GDM1 (cell line): ENCODE data around the gene NACC1.
A peak's percentile ranks its signal among the peaks of the same experiment; 100 is the strongest.

Source experiments
- DNase-seq: peaks from one replicate; lab custom pipeline; 2025; lab: John Stamatoyannopoulos, UW

NACC1 gene

DNA sequence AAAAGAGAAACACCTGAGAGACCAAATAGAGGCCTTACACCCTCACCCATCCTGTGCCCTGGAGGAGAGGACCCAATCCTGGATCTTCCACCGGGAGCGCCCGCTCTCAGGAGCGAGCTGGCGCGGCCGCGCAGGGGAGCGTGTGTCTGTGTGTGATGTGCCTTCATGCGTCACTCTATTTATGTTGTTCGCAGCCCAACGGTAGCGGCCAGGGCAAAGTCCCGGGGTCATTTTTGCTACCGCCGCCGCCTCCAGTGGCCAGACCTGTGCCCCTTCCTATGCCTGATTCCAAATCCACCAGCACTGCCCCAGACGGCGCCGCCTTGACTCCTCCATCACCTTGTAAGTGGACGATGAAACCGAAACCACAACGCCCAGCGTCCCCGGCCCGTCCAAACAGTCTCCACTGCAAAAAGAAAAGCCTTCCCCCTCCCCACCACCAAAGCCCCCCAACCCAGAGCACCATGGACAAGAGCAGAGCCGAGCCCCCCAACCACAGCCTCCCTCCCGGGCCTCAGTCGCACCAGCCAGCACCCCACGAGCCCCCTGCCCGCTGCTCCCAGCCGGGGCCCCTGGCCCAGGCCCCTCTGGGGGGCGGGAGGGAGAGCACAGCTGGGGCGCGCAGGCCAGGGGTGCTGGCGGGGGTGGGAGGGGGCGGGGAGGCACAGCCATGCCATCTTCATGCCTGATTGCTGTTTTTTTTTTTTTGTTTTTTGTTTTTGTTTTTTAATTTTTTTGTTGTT is 30.1 kb upstream of the NACC1 start:
- DNase-seq = no peak

- DNase-seq = no peak
These were observed 28.8 kb upstream of the NACC1 start for GRCh38 chr19:13089139-13089856.

DNA sequence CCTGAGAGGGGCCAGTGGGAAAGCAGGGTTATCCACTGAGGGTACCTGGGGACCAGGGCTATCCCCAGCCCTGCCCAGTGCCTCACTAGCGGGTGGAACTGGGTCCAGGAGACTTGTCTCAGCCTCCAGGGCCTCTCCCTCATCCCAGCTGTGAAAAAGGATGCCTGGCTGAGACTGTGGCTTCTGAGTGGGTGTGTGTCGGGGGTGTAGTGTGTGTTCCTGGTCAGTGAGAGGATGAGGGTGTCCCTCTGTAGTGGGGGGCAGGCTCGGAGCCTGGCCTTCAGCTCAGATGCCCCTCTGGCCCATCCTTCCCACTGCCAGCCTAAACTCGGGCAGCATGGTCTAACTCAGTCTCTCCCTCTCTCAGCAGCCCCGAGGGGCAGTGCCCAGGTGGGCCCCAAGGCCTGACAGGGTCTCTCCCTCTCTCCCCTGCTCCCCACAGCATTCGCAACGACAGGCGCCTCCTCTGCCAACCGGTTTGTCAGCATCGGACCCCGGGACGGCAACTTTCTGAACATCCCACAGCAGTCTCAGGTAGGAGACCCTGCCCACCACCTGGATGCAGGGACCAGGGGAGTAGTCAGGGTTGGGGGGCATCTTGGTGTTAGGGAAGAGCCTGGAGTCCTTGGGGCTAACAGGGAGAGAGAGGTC is 28.1 kb upstream of the NACC1 start:
- DNase-seq = no peak

DNA sequence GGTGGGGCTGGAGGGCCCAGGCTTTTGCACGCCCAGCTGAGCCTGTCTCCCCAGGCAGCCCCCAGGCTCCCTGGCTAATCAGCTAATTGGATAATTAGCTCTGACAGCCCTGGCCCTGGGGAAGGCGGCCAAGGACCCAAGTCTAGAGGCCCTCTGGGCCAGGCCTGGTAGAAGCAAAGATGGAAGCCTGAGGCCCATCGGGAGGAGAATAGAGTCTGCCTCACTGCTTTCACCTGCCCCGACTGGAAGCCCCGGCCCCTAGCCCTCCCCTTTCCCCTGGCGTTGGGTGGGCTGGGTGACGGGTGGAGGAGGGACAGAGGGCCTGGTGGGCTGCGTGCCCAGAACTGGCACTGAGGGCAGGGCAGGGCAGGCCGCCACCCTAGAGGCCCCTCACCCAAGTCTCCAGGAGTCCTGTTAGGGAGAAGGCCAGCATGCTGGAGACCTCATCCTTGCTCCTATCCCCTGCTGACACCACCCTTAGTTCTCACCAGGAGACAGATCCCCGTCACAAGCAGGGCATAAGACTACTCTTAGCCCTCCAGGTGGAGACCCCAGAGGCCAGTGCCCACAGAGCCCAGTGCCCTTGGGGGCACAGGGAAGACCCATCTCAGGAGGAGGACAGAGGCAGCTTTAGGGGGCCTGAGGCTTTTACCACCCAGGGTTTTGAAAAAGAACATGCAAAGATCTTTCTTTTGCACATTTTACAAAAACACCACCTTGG is 27.4 kb upstream of the NACC1 start:
- no peak for DNase-seq

DNA sequence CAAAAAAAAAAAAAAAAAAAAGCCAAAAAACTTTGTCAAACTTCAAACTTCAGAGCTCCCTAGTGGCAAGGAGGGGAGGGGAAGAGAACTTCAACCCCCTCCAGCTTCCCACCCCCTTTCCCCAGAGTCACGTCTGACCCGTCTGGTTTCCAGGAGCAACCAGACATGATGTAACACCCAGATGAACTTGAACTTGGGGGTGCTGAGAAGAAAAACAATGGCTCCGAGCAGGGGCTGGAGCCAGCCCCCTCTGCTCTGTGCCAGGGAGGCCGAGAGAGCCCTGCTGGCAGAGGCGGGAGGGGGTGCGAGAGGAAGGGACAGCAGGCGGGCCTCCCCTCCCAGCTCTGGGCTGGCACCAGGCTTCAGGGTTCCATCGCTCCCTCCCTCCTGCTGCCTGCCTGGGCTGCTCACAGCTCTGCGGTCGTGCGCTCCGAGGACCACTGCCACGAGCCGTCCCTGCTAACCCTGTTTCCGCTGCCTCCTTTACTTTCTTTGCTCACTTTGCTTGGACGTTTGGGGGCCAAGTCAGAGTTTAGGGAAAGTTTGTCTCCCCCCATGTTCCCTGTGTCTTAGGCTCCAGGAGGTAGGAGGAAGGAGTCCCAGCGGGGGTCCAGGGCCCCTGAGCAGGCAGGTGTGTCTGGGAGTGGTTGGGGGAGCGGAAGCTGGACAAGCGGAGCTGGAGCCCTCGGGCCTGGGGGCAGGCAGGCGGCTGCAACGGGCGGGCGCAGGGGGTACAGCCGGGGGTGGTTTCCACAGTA is 26.5 kb upstream of the NACC1 start:
- DNase-seq = no peak

GRCh38 chr19:13092158-13092543 is 25.9 kb upstream of the NACC1 start:
- DNase-seq = no peak

DNA sequence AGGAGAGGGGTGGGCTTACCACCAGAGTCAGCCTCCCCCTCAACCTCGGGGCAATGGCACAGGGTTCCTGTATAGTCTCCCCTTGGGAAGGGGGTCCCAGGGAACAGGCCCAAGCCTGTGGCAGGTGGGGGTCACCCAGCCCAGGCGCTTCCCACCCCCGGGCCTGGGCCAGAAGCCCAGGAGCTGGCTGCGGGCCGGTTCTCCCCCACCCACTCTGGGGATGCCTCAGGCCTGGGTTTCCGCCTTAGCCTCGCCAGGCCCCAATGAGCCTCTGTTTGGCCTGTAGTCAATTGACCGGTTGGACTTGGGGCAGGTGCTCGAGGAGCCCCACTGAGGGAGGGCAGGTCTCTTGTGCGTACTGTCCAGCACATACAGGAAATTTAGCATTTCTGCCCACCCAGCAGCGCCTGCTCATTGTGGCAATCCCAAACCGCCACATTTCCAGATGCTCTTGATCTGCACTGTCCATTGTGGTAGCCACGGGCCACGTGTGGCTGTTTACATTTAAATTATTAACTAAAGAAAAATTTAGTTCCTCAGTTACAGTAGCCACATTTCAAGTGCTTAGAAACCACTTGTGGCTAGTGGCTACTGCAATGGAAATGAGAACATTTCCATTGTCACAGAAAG is 25.3 kb upstream of the NACC1 start:
- no peak for DNase-seq

DNA sequence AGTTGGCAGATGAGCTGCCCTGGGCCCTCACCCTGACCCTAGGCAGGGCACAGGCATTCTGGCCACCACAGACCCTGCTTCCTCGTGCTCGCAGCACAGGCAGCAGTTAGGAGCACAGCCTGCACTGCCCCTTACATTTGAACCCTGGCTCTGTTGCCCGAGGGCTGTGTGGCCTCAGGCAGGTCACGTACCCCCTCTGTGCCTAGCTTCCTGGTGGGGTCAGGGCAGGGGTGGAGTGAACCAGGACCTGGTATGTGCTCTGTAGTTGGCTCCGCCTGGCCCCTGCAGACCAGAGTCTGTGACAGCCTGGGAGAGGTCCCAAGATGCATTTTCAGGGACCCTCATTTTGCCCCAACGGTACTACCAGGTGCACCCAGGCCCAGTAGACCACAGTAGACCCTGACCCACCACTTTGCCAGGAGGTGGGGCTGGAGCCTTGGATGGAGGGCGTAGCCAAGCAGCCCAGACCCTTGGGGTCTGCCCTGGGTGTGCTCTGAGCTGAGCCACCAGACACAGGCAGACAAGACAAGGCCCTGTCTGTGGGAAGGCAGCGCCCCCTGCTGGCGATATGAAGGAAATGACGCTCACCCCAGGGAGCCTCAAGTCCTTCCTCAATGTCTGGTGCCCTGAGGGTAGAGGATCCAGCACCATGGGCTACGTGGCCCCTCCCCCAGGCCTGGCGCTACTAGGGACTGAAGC is 24.5 kb upstream of the NACC1 start:
- peak; percentile 83 for DNase-seq

GRCh38 chr19:13094106-13094504 is 24.0 kb upstream of the NACC1 start:
- no peak for DNase-seq

- DNase-seq = no peak
These were observed 23.2 kb upstream of the NACC1 start for GRCh38 chr19:13094771-13095392.

- DNase-seq = peak; percentile 40
These were observed 22.7 kb upstream of the NACC1 start for GRCh38 chr19:13095393-13095784.

GRCh38 chr19:13095934-13096927 is 21.8 kb upstream of the NACC1 start:
- peak; percentile 61 for DNase-seq

- DNase-seq = no peak
These were observed 21.0 kb upstream of the NACC1 start for GRCh38 chr19:13097033-13097462.

DNA sequence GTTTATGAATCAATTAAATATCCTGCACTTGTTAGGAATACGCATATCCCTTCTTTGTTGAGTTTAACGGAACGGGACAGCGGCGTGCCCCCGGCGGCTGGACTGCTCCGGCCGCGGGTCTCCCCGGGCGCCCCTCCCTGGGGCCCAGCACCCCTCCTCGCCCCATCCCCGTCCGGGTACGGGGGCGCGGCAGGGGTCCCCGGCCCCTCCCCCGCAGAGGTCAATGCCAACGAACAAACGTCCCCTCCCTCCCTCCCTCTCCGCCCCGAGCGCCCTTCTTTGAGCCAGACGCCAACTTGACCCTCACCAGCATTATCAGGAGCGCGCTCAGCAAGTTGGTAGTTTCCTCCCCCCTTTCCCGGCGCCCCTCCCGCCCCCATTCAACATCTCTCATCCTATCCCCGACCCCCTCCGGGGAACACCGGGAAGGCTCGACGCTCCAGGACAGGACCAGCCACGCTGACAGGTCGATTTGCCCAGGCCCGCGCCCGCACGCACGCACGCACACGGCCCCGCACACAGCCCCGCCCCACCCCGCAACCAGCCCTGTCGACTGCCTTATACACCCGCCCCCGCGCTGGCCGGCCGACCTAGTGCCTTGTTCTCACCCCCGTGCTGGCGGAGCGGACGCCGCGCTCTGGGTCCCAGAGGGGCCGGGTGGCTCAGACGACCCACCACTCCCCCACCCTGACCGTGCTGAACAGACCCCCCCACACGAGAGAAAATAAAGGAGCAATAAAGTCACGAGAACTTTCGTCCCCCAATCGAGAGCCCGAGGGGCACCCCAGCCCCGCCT is 20.4 kb upstream of the NACC1 start:
- peak; percentile 73 for DNase-seq

DNA sequence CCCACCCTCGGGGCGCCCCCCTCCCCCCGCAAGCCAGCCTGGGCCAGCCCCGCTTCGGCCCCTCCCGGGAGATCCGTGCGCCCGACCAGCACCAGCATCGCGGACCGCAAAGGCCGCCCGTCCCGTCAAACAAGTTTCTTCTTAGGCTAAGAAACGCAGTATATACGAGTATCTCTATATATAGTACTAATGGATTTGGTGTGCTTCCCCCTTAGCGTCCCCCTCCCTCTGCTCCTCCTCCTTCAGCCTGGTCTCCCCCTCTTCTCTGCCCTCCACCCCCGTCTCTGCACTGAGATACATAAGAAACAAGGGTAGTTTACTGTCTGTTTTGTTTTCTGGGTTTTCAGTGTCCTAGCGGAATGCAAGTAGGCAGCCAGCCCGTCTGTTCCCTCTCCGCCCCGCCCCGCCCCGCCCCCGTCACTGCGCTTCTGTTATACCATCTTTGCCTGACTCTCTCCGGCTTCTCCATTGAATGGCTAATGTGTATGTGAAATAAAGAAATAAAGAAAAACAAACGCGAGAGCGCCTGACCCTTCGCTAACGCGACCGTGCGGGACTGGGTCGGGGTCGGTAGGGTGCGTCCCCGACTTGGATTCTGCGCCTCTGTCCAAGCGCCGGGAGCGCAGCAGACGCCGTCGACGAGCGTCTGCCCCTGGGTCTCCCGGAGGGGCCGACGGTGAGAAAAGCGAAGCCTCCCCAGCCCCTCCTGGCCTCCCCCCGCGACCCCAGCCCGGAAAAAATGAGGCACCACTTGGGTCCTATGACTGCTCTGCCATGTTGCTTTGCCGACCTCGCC is 19.6 kb upstream of the NACC1 start:
- DNase-seq = peak; percentile 73

- peak; percentile 83 for DNase-seq
These were observed 18.7 kb upstream of the NACC1 start for GRCh38 chr19:13099073-13099999.
